Endothelial cell of umbilical vein (primary cell): ENCODE measurements around the gene FLVCR2. TPM values are rescaled to one million over a fixed set of nuclear protein-coding genes. Genes with fewer than 3 reads are reported as not detected.
"Not testable (repeated sequence)": the region's sequence is repeated elsewhere in the genome, so short reads cannot be mapped to it uniquely, and the experiment has no call there.

Experiments
- BruUV-seq: library from RNA; stranded (reverse); fragments of 400-500 nt; replicated peaks from 2 replicates; lab custom pipeline; 2021; lab: Mats Ljungman, UMichigan
- CTCF ChIA-PET: fragments of 300-600, 350-600 bp; sonication (Branson Sonifier 250); formaldehyde crosslinking; loops from one replicate; lab custom pipeline; 2021; ENCODE audit warnings: antibody characterized with exemption, inconsistent platforms; lab: Charles Lee
- POLR2A ChIA-PET: fragments of 300-600, 350-600 bp; sonication (Branson Sonifier 250); formaldehyde crosslinking; loops from one replicate; lab custom pipeline; 2021; ENCODE audit warnings: antibody characterized with exemption, inconsistent platforms; lab: Charles Lee
- DNase-seq: peaks from one replicate; pipeline ENCODE4 v3.0.0-alpha.2; 2011; ENCODE audit warnings: low read depth, low spot score
- FAIRE-seq: peaks from 2 replicates; lab custom pipeline; 2011; peaks lifted over from hg19 to GRCh38; lab: Jason Lieb, UNC
- H2AFZ ChIP-seq: 2 replicates; pipeline ENCODE4 v1.6.0; 2012; ENCODE audit warnings: low read depth, low read length, control low read depth, inconsistent platforms
- H3K27ac ChIP-seq: 2 replicates; pipeline ENCODE4 v1.5.1; 2011; ENCODE audit warnings: low read depth, mild to moderate bottlenecking, control low read depth, low read length, moderate library complexity; ENCODE audit not compliant: insufficient read depth
- H3K27me3 ChIP-seq, 2 experiments: 2 replicates each; pipeline versions ENCODE4 v1.6.0 to v1.6.1; 2011; ENCODE audit warnings: low read length in 2 of 2, mixed read lengths in 1 of 2; ENCODE audit not compliant: control insufficient read depth in 2 of 2, insufficient read depth in 2 of 2
- H3K36me3 ChIP-seq, 2 experiments: 2 replicates in 1 of 2; 3 replicates in 1 of 2; pipeline ENCODE4 v1.5.1; 2011; ENCODE audit warnings: low read length in 2 of 2, mild to moderate bottlenecking in 1 of 2, moderate library complexity in 1 of 2; ENCODE audit not compliant: control insufficient read depth in 2 of 2, insufficient read depth in 2 of 2; ENCODE audit errors: extremely low read depth in 1 of 2
- H3K4me1 ChIP-seq: 3 replicates; pipeline ENCODE4 v1.5.1; 2011; ENCODE audit warnings: mild to moderate bottlenecking, low read length; ENCODE audit not compliant: control insufficient read depth, insufficient read depth; ENCODE audit errors: extremely low read depth
- H3K4me2 ChIP-seq: 2 replicates; pipeline ENCODE4 v1.6.1; 2011; ENCODE audit warnings: low read length, control low read depth, mixed read lengths; ENCODE audit not compliant: insufficient read depth
- H3K4me3 ChIP-seq, 3 experiments: fragments of 200-600 bp in 1 of 3; sonication (generic), shearing (Covaris generic) in 1 of 3; replicated peaks in 1 of 3; 2 replicates each; pipeline ENCODE4 v1.5.1; 2011 to 2016; ENCODE audit warnings: control low read depth in 3 of 3, low read length in 3 of 3, mild to moderate bottlenecking in 2 of 3, inconsistent platforms in 1 of 3, low read depth in 1 of 3, moderate library complexity in 1 of 3; ENCODE audit not compliant: insufficient read depth in 1 of 3
- H3K79me2 ChIP-seq: 2 replicates; pipeline ENCODE4 v1.6.0; 2012; ENCODE audit warnings: low read length, inconsistent platforms; ENCODE audit not compliant: control insufficient read depth, insufficient read depth
- H3K9ac ChIP-seq: replicated peaks from 2 replicates; pipeline ENCODE3; 2011; ENCODE audit warnings: low read length, control low read depth; ENCODE audit not compliant: insufficient read depth; ENCODE audit errors: extremely low read depth
- H3K9me1 ChIP-seq: replicated peaks from 3 replicates; pipeline ENCODE4 v1.6.0; 2011; ENCODE audit warnings: mild to moderate bottlenecking, low read length; ENCODE audit not compliant: control insufficient read depth, insufficient read depth; ENCODE audit errors: extremely low read depth
- H3K9me3 ChIP-seq: replicated peaks from 2 replicates; pipeline ENCODE4 v1.5.1; 2012; ENCODE audit warnings: low read length, inconsistent platforms; ENCODE audit not compliant: control insufficient read depth, insufficient read depth
- H4K20me1 ChIP-seq: replicated peaks from 2 replicates; pipeline ENCODE3; 2011; ENCODE audit warnings: mild to moderate bottlenecking, low read length; ENCODE audit not compliant: control insufficient read depth, insufficient read depth; ENCODE audit errors: extremely low read depth
- FOS ChIP-seq: IDR thresholded peaks from 2 replicates; pipeline ENCODE4 v1.6.1; 2011; ENCODE audit warnings: mild to moderate bottlenecking, low read length, moderate library complexity, borderline replicate concordance; ENCODE audit not compliant: insufficient read depth
- JUN ChIP-seq: IDR thresholded peaks from 2 replicates; pipeline ENCODE4 v1.6.1; 2011; ENCODE audit warnings: borderline replicate concordance, low read depth; ENCODE audit not compliant: insufficient read length, insufficient read depth
- MYC ChIP-seq: IDR thresholded peaks from one replicate; pipeline ENCODE4 v1.6.1; 2011; ENCODE audit warnings: mild to moderate bottlenecking, low read depth, low read length
- dilution Hi-C: fragments of 300-500 bp; cut with MboI; formaldehyde crosslinking; loops from one replicate; pipeline ENCODE4 v1.15.0; 2019; ENCODE audit warnings: low sequenced_read_pairs; ENCODE audit not compliant: extremely low pct_ligation_motif_present
- intact Hi-C: fragments of 100-400 bp; cut with micrococcal nuclease; formaldehyde crosslinking; loops from one replicate; pipeline ENCODE4 v1.10.0; 2022
- polyA plus RNA-seq, 4 experiments: library from polyadenylated mRNA; depleted of rRNA in 3 of 4; stranded (reverse) in 3 of 4; unstranded in 1 of 4; fragments of >200 nt; gene quantifications; 2 replicates each; pipeline versions ENCODE4 v1.2.1 to v1.2.3, GENCODE V29; 2011 to 2012; ENCODE audit warnings: missing spikeins in 1 of 4
- total RNA-seq: library from RNA; stranded (reverse); gene quantifications from 2 replicates; pipeline ENCODE4 v1.2.3, GENCODE V29; 2021

The FLVCR2 gene
- total and polyA plus RNA-seq, 2 donors (not counting 3 experiments of a cell fraction or from before 2014, with no cell fraction given) = 1.4 to 4.9 TPM

- POLR2A ChIA-PET = no interaction called here
- H3K9me3 ChIP-seq = no peaks in the 10 kb centered on the region
- no peak overlapping the region for H3K4me3 ChIP-seq
- no peak overlapping the region for H2AFZ ChIP-seq
- TF ChIP-seq JUN (no peak), FOS (no peak)
- H3K36me3 ChIP-seq = peaks cover 6 to 16% of the 10 kb centered on the region in 2 experiments
- intact Hi-C loops (no loop called here), dilution Hi-C loops (no loop called here)
- H4K20me1 ChIP-seq = no peaks in the 10 kb centered on the region
- peaks cover 12% of the 10 kb centered on the region for H3K4me1 ChIP-seq
- DNase-seq (no peak), FAIRE-seq (peak; percentile 4)
- H3K9me1 ChIP-seq = no peaks in the 10 kb centered on the region
- H3K27me3 ChIP-seq = no peaks in the 10 kb centered on the region
- H3K9ac ChIP-seq = no peak overlapping the region
- H3K79me2 ChIP-seq = peaks cover 2% of the 10 kb centered on the region
- no TSS peak for BruUV-seq
- no peak overlapping the region for H3K27ac ChIP-seq
- no peak overlapping the region for H3K4me2 ChIP-seq
- CTCF ChIA-PET = interaction anchor here (1.4 to 2.2 kb wide), 2 partner anchors 14 to 20 kb away, joined by 3 to 9 read pairs; no protein-coding TSS in a partner anchor
These were observed 110.6 kb downstream of the FLVCR2 start for GRCh38 chr14:75689012-75689411.

- H2AFZ ChIP-seq = no peak overlapping the region
- no peak overlapping the region for H3K4me3 ChIP-seq
- peak; percentile 66 for DNase-seq
- BruUV-seq = no TSS peak
- no peaks in the 10 kb centered on the region for H3K9me1 ChIP-seq
- intact Hi-C loops = no loop called here
- ChIA-PET CTCF (interaction anchor here (1.4 to 2.2 kb wide), 2 partner anchors 15 to 19 kb away, joined by 3 to 9 read pairs; no protein-coding TSS in a partner anchor), POLR2A (no interaction called here)
- peak overlapping the region; percentile 34 for H3K27ac ChIP-seq
- no peaks in the 10 kb centered on the region for H3K27me3 ChIP-seq
- H3K9me3 ChIP-seq = no peaks in the 10 kb centered on the region
- H3K9ac ChIP-seq = peak overlapping the region; percentile 21
- dilution Hi-C loops = no loop called here
- peaks cover 12% of the 10 kb centered on the region for H3K4me1 ChIP-seq
- peaks cover 6 to 16% of the 10 kb centered on the region in 2 experiments for H3K36me3 ChIP-seq
- peak; percentile 55 for FAIRE-seq
- H3K79me2 ChIP-seq = peaks cover 2% of the 10 kb centered on the region
- no peaks in the 10 kb centered on the region for H4K20me1 ChIP-seq
- TF ChIP-seq JUN (peak; percentile 2), MYC (no peak)
- H3K4me2 ChIP-seq = peak overlapping the region; percentile 47
These were observed 111.6 kb downstream of the FLVCR2 start for GRCh38 chr14:75690010-75690409.

- FAIRE-seq, H3K4me3 ChIP-seq, POLR2A ChIA-PET, BruUV-seq, dilution Hi-C loops, H3K4me2 ChIP-seq, H4K20me1 ChIP-seq, DNase-seq, H3K79me2 ChIP-seq, H3K27me3 ChIP-seq, H3K9ac ChIP-seq, H2AFZ ChIP-seq, H3K9me3 ChIP-seq, H3K4me1 ChIP-seq, H3K9me1 ChIP-seq, intact Hi-C loops, CTCF ChIA-PET, H3K27ac ChIP-seq: not testable (repeated sequence)
- peaks cover 10 to 17% of the 10 kb centered on the region in 2 experiments for H3K36me3 ChIP-seq
These were observed 116.6 kb downstream of the FLVCR2 start for GRCh38 chr14:75695025-75695424.
